Measurements from ENCODE around the gene PC.

PC gene

GRCh38 chr11:66953081-66953833, 4.9 kb downstream of the PC start:
- DNase-seq = no peak

GRCh38 chr11:66951927-66952337, 6.3 kb downstream of the PC start:
- no peak for DNase-seq

GRCh38 chr11:66951135-66951534, 7.0 kb downstream of the PC start:
- no peak for DNase-seq

GRCh38 chr11:66950112-66950535, 8.1 kb downstream of the PC start:
- DNase-seq = no peak

- no peak for DNase-seq
Measured at GRCh38 chr11:66938582-66939135, 19.5 kb downstream of the PC start.

GRCh38 chr11:66937193-66937733, 20.9 kb downstream of the PC start:
- no peak for DNase-seq

GRCh38 chr11:66936311-66936711, 21.9 kb downstream of the PC start:
- no peak for DNase-seq

GRCh38 chr11:66934950-66935779, 23.0 kb downstream of the PC start:
- no peak for DNase-seq

- DNase-seq = no peak
Measured at GRCh38 chr11:66933531-66933930, 24.7 kb downstream of the PC start.

GRCh38 chr11:66932543-66932942, 25.6 kb downstream of the PC start:
- DNase-seq = no peak

- no peak for DNase-seq
Measured at GRCh38 chr11:66929753-66930152, 28.4 kb downstream of the PC start.

- no peak for DNase-seq
Measured at GRCh38 chr11:66924272-66924671, 33.9 kb downstream of the PC start.

- no peak for DNase-seq
Measured at GRCh38 chr11:66922551-66922950, 35.6 kb downstream of the PC start.

- DNase-seq = peak in 1 of 2 donors; percentile 41
Measured at GRCh38 chr11:66920978-66921784, 37.0 kb downstream of the PC start.

- DNase-seq = no peak
Measured at GRCh38 chr11:66919923-66920322, 38.3 kb downstream of the PC start.

- DNase-seq = no peak
Measured at GRCh38 chr11:66918741-66919140, 39.4 kb downstream of the PC start.

- no peak for DNase-seq
Measured at GRCh38 chr11:66915866-66916265, 42.3 kb downstream of the PC start.

GRCh38 chr11:66915046-66915832, 42.9 kb downstream of the PC start:
- no peak for DNase-seq

- DNase-seq = no peak
Measured at GRCh38 chr11:66914505-66914904, 43.7 kb downstream of the PC start.

GRCh38 chr11:66912911-66913310, 45.3 kb downstream of the PC start:
- no peak for DNase-seq

- no peak for DNase-seq
Measured at GRCh38 chr11:66912361-66912760, 45.8 kb downstream of the PC start.

- DNase-seq = no peak
Measured at GRCh38 chr11:66910669-66911068, 47.5 kb downstream of the PC start.
